IPS-15b (cell line): ENCODE measurements around the gene ADAM21.

Experiments
- H3K27me3 ChIP-seq: one replicate; pipeline ENCODE4 v1.6.1; 2013; ENCODE audit warnings: low read length; ENCODE audit not compliant: control insufficient read depth, insufficient read depth
- H3K36me3 ChIP-seq: one replicate; pipeline ENCODE4 v1.6.1; 2013; ENCODE audit warnings: low read length; ENCODE audit not compliant: control insufficient read depth, insufficient read depth
- H3K4me1 ChIP-seq: one replicate; pipeline ENCODE4 v1.6.1; 2013; ENCODE audit warnings: mild to moderate bottlenecking, low read length; ENCODE audit not compliant: control insufficient read depth, insufficient read depth
- H3K4me3 ChIP-seq: one replicate; pipeline ENCODE4 v1.5.1; 2013; ENCODE audit warnings: low read depth, low read length
- H3K9ac ChIP-seq: one replicate; pipeline ENCODE4 v1.6.1; 2013; ENCODE audit warnings: low read depth, mild to moderate bottlenecking, low read length
- H3K9me3 ChIP-seq: one replicate; pipeline ENCODE4 v1.6.1; 2013; ENCODE audit warnings: mild to moderate bottlenecking, low read length; ENCODE audit not compliant: control insufficient read depth, insufficient read depth

ADAM21 gene

DNA sequence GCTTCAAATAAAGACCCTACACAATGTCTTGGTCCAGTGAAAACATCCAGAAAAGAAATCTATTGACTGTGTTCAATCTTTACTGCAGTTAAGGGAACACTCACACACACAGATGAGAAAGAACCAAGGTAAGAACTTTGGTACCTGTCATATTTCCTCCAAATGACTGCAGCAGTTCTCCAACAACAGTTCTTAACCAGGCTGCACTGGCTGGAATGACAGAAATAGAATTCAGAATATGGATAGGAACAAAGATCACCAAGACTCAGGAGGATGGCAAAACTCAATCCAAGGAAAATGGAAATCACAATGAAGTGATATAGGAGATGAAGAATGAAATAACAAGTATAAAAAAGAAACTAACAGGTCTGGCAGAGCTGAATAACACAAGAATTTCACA, 46.2 kb downstream of the ADAM21 start:
- Histone ChIP-seq H3K9me3 (no peaks in the 10 kb centered on the region), H3K9ac (no peak overlapping the region), H3K4me3 (no peak overlapping the region), H3K4me1 (no peaks in the 10 kb centered on the region), H3K36me3 (no peaks in the 10 kb centered on the region), H3K27me3 (no peaks in the 10 kb centered on the region)
